Measurements from ENCODE around the gene TAF4. TPM values are rescaled to one million over a fixed set of nuclear protein-coding genes. Genes with fewer than 3 reads are reported as not detected.
"Not testable (repeated sequence)": the region's sequence is repeated elsewhere in the genome, so short reads cannot be mapped to it uniquely, and the experiment has no call there.

The TAF4 gene
- total RNA-seq, 1 experiment from 2014 or later, result 19.5 TPM

GRCh38 chr20:61986762-61987321, 78.8 kb downstream of the TAF4 start:
- Histone ChIP-seq H4K20me1 (ENCODE audit: insufficient read depth, low read depth, low read length) (peaks cover 4% of the 10 kb centered on the region; the same call in 1 of the 2 replicates), H3K9me2 (replicated peaks; ENCODE audit: insufficient read depth, low read length) (no peaks in the 10 kb centered on the region), H3K36me3 (ENCODE audit: insufficient read depth, low read length) (peaks cover 3% of the 10 kb centered on the region; the same call in 1 of the 2 replicates), H3K79me2 (ENCODE audit: low read length) (peaks cover 22% of the 10 kb centered on the region), H3K27me3 (ENCODE audit: low read length) (no peaks in the 10 kb centered on the region), H3K4me3 (ENCODE audit: low read length) (no peak overlapping the region), H2AFZ (ENCODE audit: low read length) (no peak overlapping the region), H3K9me3 (ENCODE audit: low read length) (no peaks in the 10 kb centered on the region), H3K27ac (ENCODE audit: low read length) (no peak overlapping the region), H3K9ac (ENCODE audit: low read length) (no peak overlapping the region), H3K4me2 (ENCODE audit: low read depth, low read length, poor library complexity, severe bottlenecking) (no peak overlapping the region), H3K4me1 (ENCODE audit: low read length) (no peaks in the 10 kb centered on the region)
- no peak for DNase-seq

GRCh38 chr20:61985096-61985495, 80.6 kb downstream of the TAF4 start:
- peaks cover 3% of the 10 kb centered on the region; the same call in 1 of the 2 replicates for H3K36me3 ChIP-seq (ENCODE audit: insufficient read depth, low read length)
- H3K9me3 ChIP-seq (ENCODE audit: low read length), result no peaks in the 10 kb centered on the region
- no peaks in the 10 kb centered on the region for H3K27me3 ChIP-seq (ENCODE audit: low read length)
- H3K4me3 ChIP-seq (ENCODE audit: low read length), result no peak overlapping the region
- H4K20me1 ChIP-seq (ENCODE audit: insufficient read depth, low read depth, low read length), result peaks cover 12% of the 10 kb centered on the region
- no peaks in the 10 kb centered on the region for H3K9me2 ChIP-seq (replicated peaks; ENCODE audit: insufficient read depth, low read length)
- no peak for DNase-seq
- H3K79me2 ChIP-seq (ENCODE audit: low read length), result peaks cover 23% of the 10 kb centered on the region
- H2AFZ ChIP-seq (ENCODE audit: low read length), result no peak overlapping the region
- H3K27ac ChIP-seq (ENCODE audit: low read length), result no peak overlapping the region
- H3K9ac ChIP-seq (ENCODE audit: low read length), result no peak overlapping the region
- H3K4me1 ChIP-seq (ENCODE audit: low read length), result no peaks in the 10 kb centered on the region
- H3K4me2 ChIP-seq (ENCODE audit: low read depth, low read length, poor library complexity, severe bottlenecking), result no peak overlapping the region

- DNase-seq, result not testable (repeated sequence)
- peaks cover 12% of the 10 kb centered on the region for H4K20me1 ChIP-seq (ENCODE audit: insufficient read depth, low read depth, low read length)
These were observed 81.2 kb downstream of the TAF4 start for GRCh38 chr20:61984431-61984830.

GRCh38 chr20:61983965-61984364, 81.7 kb downstream of the TAF4 start:
- H3K9ac ChIP-seq (ENCODE audit: low read length), result no peak overlapping the region
- no peak overlapping the region for H2AFZ ChIP-seq (ENCODE audit: low read length)
- H3K9me2 ChIP-seq (replicated peaks; ENCODE audit: insufficient read depth, low read length), result no peaks in the 10 kb centered on the region
- no peak overlapping the region for H3K4me2 ChIP-seq (ENCODE audit: low read depth, low read length, poor library complexity, severe bottlenecking)
- H3K79me2 ChIP-seq (ENCODE audit: low read length), result peaks cover 25% of the 10 kb centered on the region
- no peaks in the 10 kb centered on the region for H3K27me3 ChIP-seq (ENCODE audit: low read length)
- H3K36me3 ChIP-seq (ENCODE audit: insufficient read depth, low read length), result peaks cover 3% of the 10 kb centered on the region; the same call in 1 of the 2 replicates
- DNase-seq, result no peak
- H4K20me1 ChIP-seq (ENCODE audit: insufficient read depth, low read depth, low read length), result peaks cover 12% of the 10 kb centered on the region
- H3K27ac ChIP-seq (ENCODE audit: low read length), result no peak overlapping the region
- H3K9me3 ChIP-seq (ENCODE audit: low read length), result no peaks in the 10 kb centered on the region
- H3K4me3 ChIP-seq (ENCODE audit: low read length), result no peak overlapping the region
- no peaks in the 10 kb centered on the region for H3K4me1 ChIP-seq (ENCODE audit: low read length)

More at GRCh38 chr20:61984431-61984830, 81.2 kb downstream of the TAF4 start:
- H3K27ac ChIP-seq (ENCODE audit: low read length); H3K9me3 ChIP-seq (ENCODE audit: low read length); H3K27me3 ChIP-seq (ENCODE audit: low read length); H3K9ac ChIP-seq (ENCODE audit: low read length); H3K36me3 ChIP-seq (ENCODE audit: insufficient read depth, low read length); H3K4me3 ChIP-seq (ENCODE audit: low read length); H3K4me1 ChIP-seq (ENCODE audit: low read length); H3K4me2 ChIP-seq (ENCODE audit: low read depth, low read length, poor library complexity, severe bottlenecking); H2AFZ ChIP-seq (ENCODE audit: low read length); H3K9me2 ChIP-seq (replicated peaks; ENCODE audit: insufficient read depth, low read length): not testable (repeated sequence)
- peaks cover 23% of the 10 kb centered on the region for H3K79me2 ChIP-seq (ENCODE audit: low read length)

- Histone ChIP-seq H3K79me2 (ENCODE audit: low read length) (peaks cover 25% of the 10 kb centered on the region), H3K27me3 (ENCODE audit: low read length) (no peaks in the 10 kb centered on the region), H3K9me3 (ENCODE audit: low read length) (no peaks in the 10 kb centered on the region), H2AFZ (ENCODE audit: low read length) (no peak overlapping the region), H3K9me2 (replicated peaks; ENCODE audit: insufficient read depth, low read length) (no peaks in the 10 kb centered on the region), H3K9ac (ENCODE audit: low read length) (no peak overlapping the region), H3K4me3 (ENCODE audit: low read length) (no peak overlapping the region), H3K36me3 (ENCODE audit: insufficient read depth, low read length) (peaks cover 3% of the 10 kb centered on the region; the same call in 1 of the 2 replicates), H3K27ac (ENCODE audit: low read length) (no peak overlapping the region), H3K4me1 (ENCODE audit: low read length) (no peaks in the 10 kb centered on the region), H4K20me1 (ENCODE audit: insufficient read depth, low read depth, low read length) (peaks cover 12% of the 10 kb centered on the region), H3K4me2 (ENCODE audit: low read depth, low read length, poor library complexity, severe bottlenecking) (no peak overlapping the region)
- DNase-seq, result no peak
These were observed 82.7 kb downstream of the TAF4 start for GRCh38 chr20:61982951-61983315.

- Histone ChIP-seq H2AFZ (ENCODE audit: low read length) (no peak overlapping the region), H3K9ac (ENCODE audit: low read length) (no peak overlapping the region), H3K9me3 (ENCODE audit: low read length) (no peaks in the 10 kb centered on the region), H3K27ac (ENCODE audit: low read length) (no peak overlapping the region), H3K79me2 (ENCODE audit: low read length) (peaks cover 24% of the 10 kb centered on the region), H3K9me2 (replicated peaks; ENCODE audit: insufficient read depth, low read length) (no peaks in the 10 kb centered on the region), H3K4me1 (ENCODE audit: low read length) (no peaks in the 10 kb centered on the region), H3K27me3 (ENCODE audit: low read length) (no peaks in the 10 kb centered on the region), H3K36me3 (ENCODE audit: insufficient read depth, low read length) (peaks cover 3% of the 10 kb centered on the region; the same call in 1 of the 2 replicates), H4K20me1 (ENCODE audit: insufficient read depth, low read depth, low read length) (peaks cover 15% of the 10 kb centered on the region), H3K4me2 (ENCODE audit: low read depth, low read length, poor library complexity, severe bottlenecking) (no peak overlapping the region), H3K4me3 (ENCODE audit: low read length) (no peak overlapping the region)
- DNase-seq, result no peak
These were observed 83.3 kb downstream of the TAF4 start for GRCh38 chr20:61982191-61982950.

- not testable (repeated sequence) for H3K27ac ChIP-seq (ENCODE audit: low read length); H3K4me2 ChIP-seq (ENCODE audit: low read depth, low read length, poor library complexity, severe bottlenecking); H2AFZ ChIP-seq (ENCODE audit: low read length); H3K27me3 ChIP-seq (ENCODE audit: low read length); H3K36me3 ChIP-seq (ENCODE audit: insufficient read depth, low read length); H3K9ac ChIP-seq (ENCODE audit: low read length); H3K9me2 ChIP-seq (replicated peaks; ENCODE audit: insufficient read depth, low read length); DNase-seq; H3K4me1 ChIP-seq (ENCODE audit: low read length); H3K4me3 ChIP-seq (ENCODE audit: low read length); H3K9me3 ChIP-seq (ENCODE audit: low read length)
- Histone ChIP-seq H4K20me1 (ENCODE audit: insufficient read depth, low read depth, low read length) (peaks cover 15% of the 10 kb centered on the region), H3K79me2 (ENCODE audit: low read length) (peaks cover 24% of the 10 kb centered on the region)
These were observed 84.0 kb downstream of the TAF4 start for GRCh38 chr20:61981691-61982090.

- no peak overlapping the region for H3K9ac ChIP-seq (ENCODE audit: low read length)
- H4K20me1 ChIP-seq (ENCODE audit: insufficient read depth, low read depth, low read length), result peaks cover 15% of the 10 kb centered on the region
- no peak overlapping the region for H3K4me2 ChIP-seq (ENCODE audit: low read depth, low read length, poor library complexity, severe bottlenecking)
- H3K4me1 ChIP-seq (ENCODE audit: low read length), result no peaks in the 10 kb centered on the region
- H3K27ac ChIP-seq (ENCODE audit: low read length), result no peak overlapping the region
- H3K79me2 ChIP-seq (ENCODE audit: low read length), result peaks cover 24% of the 10 kb centered on the region
- H3K36me3 ChIP-seq (ENCODE audit: insufficient read depth, low read length), result peaks cover 3% of the 10 kb centered on the region; the same call in 1 of the 2 replicates
- H3K27me3 ChIP-seq (ENCODE audit: low read length), result no peaks in the 10 kb centered on the region
- no peak overlapping the region for H2AFZ ChIP-seq (ENCODE audit: low read length)
- DNase-seq, result peak; percentile 49
- H3K9me3 ChIP-seq (ENCODE audit: low read length), result no peaks in the 10 kb centered on the region
- H3K4me3 ChIP-seq (ENCODE audit: low read length), result no peak overlapping the region
- H3K9me2 ChIP-seq (replicated peaks; ENCODE audit: insufficient read depth, low read length), result no peaks in the 10 kb centered on the region
These were observed 84.8 kb downstream of the TAF4 start for GRCh38 chr20:61980647-61981583.
